Osteocyte (in vitro differentiated cells): ENCODE results near the gene FOXE3. TPM values are rescaled to one million over a fixed set of nuclear protein-coding genes. Genes with fewer than 3 reads are reported as not detected.

Source experiments
- DNase-seq: peaks from one replicate; pipeline ENCODE4 v3.0.0; 2021; ENCODE audit warnings: mixed read lengths; ENCODE audit not compliant: unreplicated experiment; ENCODE audit errors: extremely low spot score
- H3K27ac Mint-ChIP-seq: one replicate; pipeline ENCODE4 v1.8.0; 2021; ENCODE audit warnings: mild to moderate bottlenecking, mixed read lengths; ENCODE audit not compliant: unreplicated experiment
- H3K27me3 Mint-ChIP-seq: one replicate; pipeline ENCODE4 v1.8.0; 2021; ENCODE audit warnings: mixed read lengths; ENCODE audit not compliant: unreplicated experiment
- H3K36me3 Mint-ChIP-seq: one replicate; pipeline ENCODE4 v1.8.0; 2021; ENCODE audit warnings: mixed read lengths; ENCODE audit not compliant: unreplicated experiment
- H3K4me1 Mint-ChIP-seq: one replicate; pipeline ENCODE4 v1.8.0; 2021; ENCODE audit warnings: mixed read lengths; ENCODE audit not compliant: unreplicated experiment
- H3K4me3 Mint-ChIP-seq: one replicate; pipeline ENCODE4 v1.8.0; 2021; ENCODE audit warnings: mild to moderate bottlenecking, moderate library complexity, mixed read lengths; ENCODE audit not compliant: unreplicated experiment
- H3K9me3 Mint-ChIP-seq: one replicate; pipeline ENCODE4 v1.8.0; 2021; ENCODE audit warnings: mixed read lengths; ENCODE audit not compliant: unreplicated experiment
- CTCF ChIP-seq: fragments of 200-600 bp; sonication (generic); IDR thresholded peaks from 2 replicates; pipeline ENCODE4 v1.5.0; 2021; ENCODE audit warnings: antibody characterized with exemption, mild to moderate bottlenecking, moderate library complexity
- total RNA-seq: library from RNA; stranded (reverse); gene quantifications from 2 replicates; pipeline ENCODE4 v1.2.1, GENCODE V29; 2021

Gene FOXE3
- total RNA-seq, 1 donor from 2014 or later: not detected

- H3K36me3 Mint-ChIP-seq: peaks cover 6% of the 10 kb centered on the region
- H3K9me3 Mint-ChIP-seq: no peaks in the 10 kb centered on the region
- TF ChIP-seq CTCF: no peak
- no peaks in the 10 kb centered on the region for H3K4me1 Mint-ChIP-seq
- H3K27ac Mint-ChIP-seq: no peak overlapping the region
- H3K4me3 Mint-ChIP-seq: no peak overlapping the region
- no peaks in the 10 kb centered on the region for H3K27me3 Mint-ChIP-seq
- no peak for DNase-seq
These were observed 27.8 kb upstream of the FOXE3 start for GRCh38 chr1:47388030-47388890.

- peak; percentile 90 for DNase-seq
- Mint-ChIP-seq H3K36me3 (peaks cover 4% of the 10 kb centered on the region), H3K27ac (no peak overlapping the region), H3K4me3 (no peak overlapping the region), H3K9me3 (no peaks in the 10 kb centered on the region), H3K4me1 (no peaks in the 10 kb centered on the region), H3K27me3 (no peaks in the 10 kb centered on the region)
- TF ChIP-seq CTCF: peak; percentile 91
These were observed 27.2 kb upstream of the FOXE3 start for GRCh38 chr1:47388891-47389238.

- no peaks in the 10 kb centered on the region for H3K36me3 Mint-ChIP-seq
- H3K4me1 Mint-ChIP-seq: no peaks in the 10 kb centered on the region
- peaks cover 4% of the 10 kb centered on the region for H3K27me3 Mint-ChIP-seq
- peak; percentile 44 for DNase-seq
- H3K9me3 Mint-ChIP-seq: no peaks in the 10 kb centered on the region
- H3K27ac Mint-ChIP-seq: no peak overlapping the region
- no peak overlapping the region for H3K4me3 Mint-ChIP-seq
- TF ChIP-seq CTCF: no peak
These were observed 26.4 kb upstream of the FOXE3 start for GRCh38 chr1:47389731-47390130.

GRCh38 chr1:47390843-47391242 is 25.2 kb upstream of the FOXE3 start:
- H3K27ac Mint-ChIP-seq: no peak overlapping the region
- no peak for TF ChIP-seq CTCF
- no peaks in the 10 kb centered on the region for H3K4me1 Mint-ChIP-seq
- H3K9me3 Mint-ChIP-seq: no peaks in the 10 kb centered on the region
- peaks cover 4% of the 10 kb centered on the region for H3K27me3 Mint-ChIP-seq
- H3K36me3 Mint-ChIP-seq: no peaks in the 10 kb centered on the region
- no peak overlapping the region for H3K4me3 Mint-ChIP-seq
- DNase-seq: peak; percentile 19

GRCh38 chr1:47393141-47393540 is 22.9 kb upstream of the FOXE3 start:
- no peak overlapping the region for H3K4me3 Mint-ChIP-seq
- H3K4me1 Mint-ChIP-seq: no peaks in the 10 kb centered on the region
- TF ChIP-seq CTCF: no peak
- no peaks in the 10 kb centered on the region for H3K36me3 Mint-ChIP-seq
- peaks cover 4% of the 10 kb centered on the region for H3K27me3 Mint-ChIP-seq
- H3K27ac Mint-ChIP-seq: no peak overlapping the region
- H3K9me3 Mint-ChIP-seq: no peaks in the 10 kb centered on the region
- DNase-seq: no peak
